HG03575 (cell line): ENCODE data around the gene RAPGEF6.
"Not testable (repeated sequence)": the region's sequence is repeated elsewhere in the genome, so short reads cannot be mapped to it uniquely, and the experiment has no call there.

Source experiments
- ATAC-seq: cut with Tn5 transposase; IDR thresholded peaks from one replicate; pipeline ENCODE4 v1.9.1; 2021; ENCODE audit not compliant: unreplicated experiment, insufficient number of reproducible peaks, low FRiP score; ENCODE audit errors: extremely low read depth

The RAPGEF6 gene

GRCh38 chr5:131613423-131613822 lies 21.6 kb downstream of the RAPGEF6 start:
- no peak for ATAC-seq

GRCh38 chr5:131611064-131611381 lies 24.0 kb downstream of the RAPGEF6 start:
- ATAC-seq = no peak

GRCh38 chr5:131610198-131611063 lies 24.6 kb downstream of the RAPGEF6 start:
- no peak for ATAC-seq

GRCh38 chr5:131609774-131610173 lies 25.3 kb downstream of the RAPGEF6 start:
- no peak for ATAC-seq

GRCh38 chr5:131608597-131608996 lies 26.4 kb downstream of the RAPGEF6 start:
- no peak for ATAC-seq

- no peak for ATAC-seq
These were observed 27.0 kb downstream of the RAPGEF6 start for GRCh38 chr5:131607903-131608540.

GRCh38 chr5:131607418-131607817 lies 27.6 kb downstream of the RAPGEF6 start:
- ATAC-seq = no peak

- no peak for ATAC-seq
These were observed 29.9 kb downstream of the RAPGEF6 start for GRCh38 chr5:131605086-131605485.

GRCh38 chr5:131595088-131596033 lies 39.7 kb downstream of the RAPGEF6 start:
- ATAC-seq = no peak

GRCh38 chr5:131593921-131594320 lies 41.1 kb downstream of the RAPGEF6 start:
- ATAC-seq = no peak

GRCh38 chr5:131593436-131593835 lies 41.6 kb downstream of the RAPGEF6 start:
- ATAC-seq = not testable (repeated sequence)

- ATAC-seq = no peak
These were observed 45.3 kb downstream of the RAPGEF6 start for GRCh38 chr5:131589510-131590348.

- no peak for ATAC-seq
These were observed 47.5 kb downstream of the RAPGEF6 start for GRCh38 chr5:131587541-131587940.

- ATAC-seq = no peak
These were observed 53.3 kb downstream of the RAPGEF6 start for GRCh38 chr5:131581702-131582101.

- no peak for ATAC-seq
These were observed 54.9 kb downstream of the RAPGEF6 start for GRCh38 chr5:131579917-131580671.

GRCh38 chr5:131575660-131576227 lies 59.3 kb downstream of the RAPGEF6 start:
- ATAC-seq = no peak

GRCh38 chr5:131571669-131572168 lies 63.3 kb downstream of the RAPGEF6 start:
- no peak for ATAC-seq
